ENCODE data around the gene GLIPR2.

DNA sequence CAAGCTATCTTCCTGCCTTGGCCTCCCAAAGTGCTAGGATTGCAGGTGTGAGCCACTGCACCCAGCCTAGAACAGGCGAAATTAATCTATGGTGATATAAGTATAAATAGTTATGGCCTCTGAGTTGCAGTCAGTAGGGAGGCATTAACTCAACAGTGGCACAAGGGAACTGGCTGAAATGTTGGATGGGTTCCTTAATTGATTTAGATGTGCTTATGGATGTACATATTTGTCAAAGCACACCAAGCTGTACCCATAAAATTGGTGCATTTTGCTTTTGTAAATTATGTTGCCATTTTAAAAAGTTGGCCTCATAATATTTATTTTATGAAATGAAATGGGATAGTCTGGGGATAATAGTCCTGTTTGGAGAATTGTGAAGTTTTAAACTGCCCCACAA lies 36.8 kb upstream of the GLIPR2 start:
- TF ChIP-seq CTCF (IDR thresholded peaks at IDR 0.05) (no peak), POLR2A (IDR thresholded peaks at IDR 0.05) (no peak)

Measured in heart left ventricle (tissue), 13 donors.